ENCODE results near the gene BMPER. TPM values are rescaled to one million over a fixed set of nuclear protein-coding genes. Genes with fewer than 3 reads are reported as not detected.

The BMPER gene
- total and polyA plus RNA-seq, 8 donors: 7.4 to 47.7 (median 39.6) TPM

DNA sequence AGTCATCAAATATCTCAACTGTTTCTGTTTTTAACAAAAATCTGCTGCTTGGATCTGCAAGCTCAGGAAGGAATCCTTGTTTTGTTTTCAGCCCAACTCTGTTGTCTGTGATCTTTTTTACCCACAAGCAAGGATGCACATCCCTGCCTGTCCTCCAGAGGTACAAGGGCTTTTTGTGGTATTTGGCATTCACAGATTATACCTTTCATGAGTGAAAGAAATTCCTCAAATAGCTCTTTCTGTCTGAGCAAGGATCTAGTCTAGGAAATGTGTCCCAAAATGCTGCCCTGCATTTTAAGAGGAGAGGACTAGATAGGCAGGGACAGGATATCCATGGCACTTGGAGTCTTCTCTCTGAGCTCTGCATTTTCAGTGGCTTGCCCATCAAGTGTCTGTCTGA lies 151.8 kb downstream of the BMPER start:
- TF ChIP-seq, protein P1, sequence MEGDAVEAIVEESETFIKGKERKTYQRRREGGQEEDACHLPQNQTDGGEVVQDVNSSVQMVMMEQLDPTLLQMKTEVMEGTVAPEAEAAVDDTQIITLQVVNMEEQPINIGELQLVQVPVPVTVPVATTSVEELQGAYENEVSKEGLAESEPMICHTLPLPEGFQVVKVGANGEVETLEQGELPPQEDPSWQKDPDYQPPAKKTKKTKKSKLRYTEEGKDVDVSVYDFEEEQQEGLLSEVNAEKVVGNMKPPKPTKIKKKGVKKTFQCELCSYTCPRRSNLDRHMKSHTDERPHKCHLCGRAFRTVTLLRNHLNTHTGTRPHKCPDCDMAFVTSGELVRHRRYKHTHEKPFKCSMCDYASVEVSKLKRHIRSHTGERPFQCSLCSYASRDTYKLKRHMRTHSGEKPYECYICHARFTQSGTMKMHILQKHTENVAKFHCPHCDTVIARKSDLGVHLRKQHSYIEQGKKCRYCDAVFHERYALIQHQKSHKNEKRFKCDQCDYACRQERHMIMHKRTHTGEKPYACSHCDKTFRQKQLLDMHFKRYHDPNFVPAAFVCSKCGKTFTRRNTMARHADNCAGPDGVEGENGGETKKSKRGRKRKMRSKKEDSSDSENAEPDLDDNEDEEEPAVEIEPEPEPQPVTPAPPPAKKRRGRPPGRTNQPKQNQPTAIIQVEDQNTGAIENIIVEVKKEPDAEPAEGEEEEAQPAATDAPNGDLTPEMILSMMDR (IDR thresholded peaks at IDR 0.05): no peak
- no peaks in the 10 kb centered on the region for H3K36me3 ChIP-seq

DNA sequence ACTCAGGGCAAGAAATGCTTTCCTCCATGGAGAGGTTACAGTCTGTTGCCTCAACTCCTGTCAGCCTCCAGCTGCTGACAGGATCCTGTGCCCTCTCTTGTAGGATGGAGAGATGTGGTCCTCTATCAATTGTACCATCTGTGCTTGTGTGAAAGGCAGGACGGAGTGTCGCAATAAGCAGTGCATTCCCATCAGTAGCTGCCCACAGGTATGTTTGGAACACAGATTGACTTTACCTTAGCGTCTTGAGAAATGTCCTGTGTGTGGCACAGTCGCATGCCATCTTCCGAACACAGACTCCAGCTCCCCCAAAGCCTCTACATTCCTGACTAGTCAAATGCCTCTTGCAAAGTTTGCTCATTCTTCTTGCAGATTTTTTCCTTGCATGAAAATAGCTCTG lies 152.6 kb downstream of the BMPER start:
- peaks cover 0 to 2% of the 10 kb centered on the region in 2 donors for H3K4me1 ChIP-seq
- no peak for DNase-seq
- no peaks in the 10 kb centered on the region for H3K27me3 ChIP-seq
- no peak overlapping the region for H3K27ac ChIP-seq
- H3K9me3 ChIP-seq: no peaks in the 10 kb centered on the region
- no peaks in the 10 kb centered on the region for H3K36me3 ChIP-seq
- intact Hi-C loops (cut with DNase I): no loop called here
- no peak overlapping the region for H3K4me3 ChIP-seq
- ATAC-seq: no peak
- TF ChIP-seq, protein P1 (IDR thresholded peaks at IDR 0.05): no peak

More for the DNA sequence above, 151.8 kb downstream of the BMPER start:
- H3K4me3 ChIP-seq: no peak overlapping the region
- peaks cover 0 to 2% of the 10 kb centered on the region in 2 donors for H3K4me1 ChIP-seq
- no peaks in the 10 kb centered on the region for H3K9me3 ChIP-seq
- H3K27ac ChIP-seq: no peak overlapping the region
- intact Hi-C loops (cut with DNase I): no loop called here
- DNase-seq: no peak
- ATAC-seq: no peak
- no peaks in the 10 kb centered on the region for H3K27me3 ChIP-seq

DNA sequence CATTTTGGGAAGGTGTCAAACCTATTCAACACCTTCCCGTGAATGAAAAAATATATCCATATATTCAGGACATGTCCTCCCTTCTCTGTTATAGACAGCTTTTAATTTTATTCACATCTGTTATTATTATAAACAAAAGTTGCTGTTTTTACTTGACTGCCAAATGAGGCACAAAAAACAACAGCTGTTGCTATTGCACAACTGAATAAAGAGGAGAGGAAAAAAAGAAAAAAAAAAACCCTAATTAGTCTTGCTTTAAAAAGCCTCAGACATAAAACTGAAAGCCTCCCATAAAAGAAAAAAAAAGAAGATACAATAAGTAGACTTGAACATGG lies 153.4 kb downstream of the BMPER start:
- intact Hi-C loops (cut with DNase I): no loop called here
- peak in 2 of 4 donors; percentile 70 to 78 for DNase-seq

DNA sequence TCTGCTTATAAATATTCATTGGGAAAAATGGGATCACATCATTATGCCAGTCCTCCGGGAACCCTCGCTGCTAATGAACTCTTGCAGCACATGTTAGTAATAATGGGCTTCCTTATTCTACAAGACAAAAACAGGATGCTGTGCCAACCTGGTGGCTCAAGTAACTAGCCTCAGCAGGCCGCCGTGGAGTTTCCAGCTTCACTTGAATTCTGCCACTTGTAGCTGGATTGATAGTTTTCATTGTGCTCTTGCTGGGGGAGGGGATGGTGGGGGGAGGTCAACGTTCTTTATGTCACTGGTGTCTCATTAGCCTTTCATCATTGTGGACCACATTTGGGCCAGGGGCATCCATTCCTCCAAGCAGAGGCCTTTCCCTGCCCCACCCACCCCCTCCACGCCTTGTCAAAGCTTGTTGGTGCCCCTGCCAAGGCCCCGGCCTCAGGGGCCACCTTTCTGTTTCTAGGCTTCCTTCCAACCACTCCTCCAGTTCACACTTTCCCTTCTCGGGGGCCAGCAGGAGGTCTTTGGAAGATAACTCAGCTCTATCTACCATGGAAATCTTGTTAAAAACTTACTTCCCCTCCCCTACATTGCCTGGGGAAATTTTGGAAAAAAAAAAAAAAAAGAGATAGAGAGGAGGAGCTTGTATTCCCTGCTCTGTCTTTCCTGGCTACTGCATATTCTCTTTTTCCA lies 153.9 kb downstream of the BMPER start:
- Histone ChIP-seq H3K27ac (peak overlapping the region in 1 of 2 donors; percentile 13), H3K4me1 (peaks cover 0 to 2% of the 10 kb centered on the region in 2 donors), H3K36me3 (no peaks in the 10 kb centered on the region), H3K4me3 (no peak overlapping the region), H3K9me3 (no peaks in the 10 kb centered on the region), H3K27me3 (no peaks in the 10 kb centered on the region)
- ATAC-seq (no peak), DNase-seq (peak in 1 of 4 donors; percentile 52)
- TF ChIP-seq, protein P1 (IDR thresholded peaks at IDR 0.05): no peak
- intact Hi-C loops (cut with DNase I): no loop called here

More for the DNA sequence above, 153.4 kb downstream of the BMPER start:
- Histone ChIP-seq H3K27ac (no peak overlapping the region), H3K27me3 (no peaks in the 10 kb centered on the region), H3K4me3 (no peak overlapping the region), H3K4me1 (peaks cover 0 to 2% of the 10 kb centered on the region in 2 donors), H3K36me3 (no peaks in the 10 kb centered on the region), H3K9me3 (no peaks in the 10 kb centered on the region)
- ATAC-seq: no peak
- TF ChIP-seq, protein P1 (IDR thresholded peaks at IDR 0.05): no peak

DNA sequence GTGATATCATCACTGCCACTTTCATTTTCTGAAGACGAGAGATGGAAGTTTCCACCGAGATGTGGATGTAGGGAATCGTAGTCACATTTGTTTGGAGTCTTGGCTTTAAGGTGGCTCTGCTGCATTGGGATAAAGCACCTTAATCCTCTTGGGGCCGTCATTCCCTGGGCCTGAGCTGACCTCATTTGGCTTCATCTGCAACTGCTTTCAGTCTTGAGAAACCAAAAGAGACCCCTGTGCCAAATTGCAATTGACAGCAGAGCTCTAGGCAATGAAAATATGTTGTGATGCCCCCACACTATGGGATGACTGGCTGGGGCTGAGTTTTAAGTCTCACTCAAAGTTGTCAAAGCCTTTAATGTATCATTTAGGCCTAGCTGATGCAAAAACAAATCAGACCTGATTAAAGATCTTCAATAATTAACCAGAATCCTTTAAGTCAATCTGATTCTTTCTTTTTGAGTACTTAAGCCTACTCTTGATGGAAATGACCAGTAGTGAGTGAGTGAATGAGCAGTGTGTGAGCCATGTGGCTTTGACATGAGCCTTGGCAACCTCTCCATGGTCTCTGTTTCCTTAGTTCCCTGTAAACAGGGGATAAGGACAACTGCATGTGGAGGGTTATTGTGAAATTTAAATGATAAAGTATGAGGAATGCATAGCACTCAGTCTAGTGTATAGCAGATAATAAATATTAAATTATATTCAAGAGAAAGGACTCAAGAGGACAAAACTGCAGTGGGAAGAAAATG lies 155.0 kb downstream of the BMPER start:
- ATAC-seq (peak; percentile 73), DNase-seq (peak in 2 of 4 donors; percentile 80 to 89)
- Histone ChIP-seq H3K4me1 (peaks cover 2 to 6% of the 10 kb centered on the region in 2 donors), H3K27ac (peak overlapping the region in 1 of 2 donors; percentile 37), H3K9me3 (no peaks in the 10 kb centered on the region), H3K27me3 (no peaks in the 10 kb centered on the region), H3K4me3 (no peak overlapping the region), H3K36me3 (no peaks in the 10 kb centered on the region)
- intact Hi-C loops (cut with DNase I): no loop called here
- TF ChIP-seq, protein P1 (IDR thresholded peaks at IDR 0.05): no peak

All from left lung (tissue), 10 donors.